ENCODE data around the gene SLC35F3.

DNA sequence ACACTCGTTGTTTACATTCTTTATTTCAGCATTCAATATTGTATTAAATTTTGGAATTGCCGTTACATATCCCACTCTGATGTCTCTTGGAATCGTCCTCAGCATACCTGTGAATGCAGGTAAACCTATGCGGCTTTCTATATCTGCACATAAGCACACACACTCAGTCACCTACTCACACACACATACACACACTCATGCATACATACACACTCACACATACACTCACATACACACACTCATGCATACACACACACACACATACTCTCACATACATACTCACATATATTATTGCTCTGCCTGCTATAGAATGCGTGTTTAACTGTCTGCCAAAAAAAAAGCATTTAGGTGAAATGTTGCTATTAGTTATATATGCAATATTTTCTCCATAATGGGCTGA lies 415.6 kb downstream of the SLC35F3 start:
- TF ChIP-seq, protein P1, sequence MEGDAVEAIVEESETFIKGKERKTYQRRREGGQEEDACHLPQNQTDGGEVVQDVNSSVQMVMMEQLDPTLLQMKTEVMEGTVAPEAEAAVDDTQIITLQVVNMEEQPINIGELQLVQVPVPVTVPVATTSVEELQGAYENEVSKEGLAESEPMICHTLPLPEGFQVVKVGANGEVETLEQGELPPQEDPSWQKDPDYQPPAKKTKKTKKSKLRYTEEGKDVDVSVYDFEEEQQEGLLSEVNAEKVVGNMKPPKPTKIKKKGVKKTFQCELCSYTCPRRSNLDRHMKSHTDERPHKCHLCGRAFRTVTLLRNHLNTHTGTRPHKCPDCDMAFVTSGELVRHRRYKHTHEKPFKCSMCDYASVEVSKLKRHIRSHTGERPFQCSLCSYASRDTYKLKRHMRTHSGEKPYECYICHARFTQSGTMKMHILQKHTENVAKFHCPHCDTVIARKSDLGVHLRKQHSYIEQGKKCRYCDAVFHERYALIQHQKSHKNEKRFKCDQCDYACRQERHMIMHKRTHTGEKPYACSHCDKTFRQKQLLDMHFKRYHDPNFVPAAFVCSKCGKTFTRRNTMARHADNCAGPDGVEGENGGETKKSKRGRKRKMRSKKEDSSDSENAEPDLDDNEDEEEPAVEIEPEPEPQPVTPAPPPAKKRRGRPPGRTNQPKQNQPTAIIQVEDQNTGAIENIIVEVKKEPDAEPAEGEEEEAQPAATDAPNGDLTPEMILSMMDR (IDR thresholded peaks at IDR 0.05; ENCODE audit: insufficient read depth, low read length, poor library complexity, severe bottlenecking), result no peak
- TF ChIP-seq EZH2phosphoT487 (conservative IDR thresholded peaks at IDR 0.05; ENCODE audit: low read length), result no peak
